GM19043 (cell line): ENCODE data around the gene PARD3.
"Not testable (repeated sequence)": the region's sequence is repeated elsewhere in the genome, so short reads cannot be mapped to it uniquely, and the experiment has no call there.

Experiments
- ATAC-seq: cut with Tn5 transposase; IDR thresholded peaks from one replicate; pipeline ENCODE4 v1.9.1; 2021; ENCODE audit warnings: low read depth; ENCODE audit not compliant: unreplicated experiment

PARD3 gene

GRCh38 chr10:34374356-34375045 is 440.6 kb downstream of the PARD3 start:
- ATAC-seq, result peak; percentile 16

GRCh38 chr10:34373211-34373610 is 441.9 kb downstream of the PARD3 start:
- no peak for ATAC-seq

GRCh38 chr10:34372509-34372908 is 442.6 kb downstream of the PARD3 start:
- ATAC-seq, result no peak

- no peak for ATAC-seq
These were observed 445.0 kb downstream of the PARD3 start for GRCh38 chr10:34370126-34370525.

- ATAC-seq, result no peak
These were observed 446.0 kb downstream of the PARD3 start for GRCh38 chr10:34369120-34369519.

GRCh38 chr10:34364253-34365037 is 450.7 kb downstream of the PARD3 start:
- ATAC-seq, result no peak

GRCh38 chr10:34360984-34361383 is 454.1 kb downstream of the PARD3 start:
- no peak for ATAC-seq

- no peak for ATAC-seq
These were observed 455.7 kb downstream of the PARD3 start for GRCh38 chr10:34359435-34359813.

- no peak for ATAC-seq
These were observed 456.2 kb downstream of the PARD3 start for GRCh38 chr10:34358729-34359434.

GRCh38 chr10:34356463-34356862 is 458.6 kb downstream of the PARD3 start:
- ATAC-seq, result no peak

GRCh38 chr10:34353530-34353929 is 461.6 kb downstream of the PARD3 start:
- not testable (repeated sequence) for ATAC-seq

- not testable (repeated sequence) for ATAC-seq
These were observed 462.4 kb downstream of the PARD3 start for GRCh38 chr10:34352599-34353204.

- no peak for ATAC-seq
These were observed 463.9 kb downstream of the PARD3 start for GRCh38 chr10:34351161-34351560.

GRCh38 chr10:34348917-34349485 is 466.1 kb downstream of the PARD3 start:
- no peak for ATAC-seq

GRCh38 chr10:34348021-34348420 is 467.1 kb downstream of the PARD3 start:
- ATAC-seq, result no peak

- ATAC-seq, result no peak
These were observed 468.0 kb downstream of the PARD3 start for GRCh38 chr10:34347131-34347530.

- no peak for ATAC-seq
These were observed 468.5 kb downstream of the PARD3 start for GRCh38 chr10:34346516-34347100.

GRCh38 chr10:34345383-34345782 is 469.7 kb downstream of the PARD3 start:
- no peak for ATAC-seq

GRCh38 chr10:34343764-34344163 is 471.3 kb downstream of the PARD3 start:
- no peak for ATAC-seq

GRCh38 chr10:34341473-34341872 is 473.6 kb downstream of the PARD3 start:
- ATAC-seq, result no peak
